Measurements from ENCODE around the gene HAUS1. TPM values are rescaled to one million over a fixed set of nuclear protein-coding genes. Genes with fewer than 3 reads are reported as not detected.

HAUS1 gene
- polyA plus RNA-seq, 1 donor from 2014 or later: 118 TPM

DNA sequence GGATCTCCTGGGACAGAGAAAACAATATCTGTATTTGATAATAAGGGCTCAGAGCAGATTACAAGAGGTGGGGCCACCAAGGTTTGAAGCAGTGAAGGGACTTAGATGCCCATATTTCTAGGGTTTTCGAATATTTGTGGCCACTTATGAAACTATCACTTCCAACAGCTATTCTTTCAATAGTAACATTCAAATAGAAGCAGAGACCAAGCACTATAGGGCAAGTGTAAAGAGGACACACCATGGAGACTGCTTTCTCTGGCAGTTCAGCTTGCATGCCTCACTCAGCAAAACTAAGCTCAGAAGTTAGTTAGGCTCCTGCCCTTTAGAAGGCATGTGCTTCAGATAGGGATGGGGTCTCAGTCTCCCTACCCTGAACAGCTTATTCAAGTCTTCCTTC lies 42.4 kb upstream of the HAUS1 start:
- Histone ChIP-seq H3K9me2 (ENCODE audit: insufficient read depth, low read length) (no peaks in the 10 kb centered on the region), H3K9me3 (ENCODE audit: low read length) (no peaks in the 10 kb centered on the region), H3K4me3 (ENCODE audit: low read length) (no peak overlapping the region), H3K36me3 (ENCODE audit: insufficient read depth, low read length) (no peaks in the 10 kb centered on the region), H3K9ac (ENCODE audit: low read length) (no peak overlapping the region), H3K4me2 (ENCODE audit: low read length) (no peak overlapping the region), H4K20me1 (ENCODE audit: insufficient read depth) (no peaks in the 10 kb centered on the region), H3K27ac (ENCODE audit: low read length) (no peak overlapping the region), H3F3A (ENCODE audit: insufficient read depth, low read length, poor library complexity, severe bottlenecking) (no peaks in the 10 kb centered on the region), H3K79me2 (replicated peaks; ENCODE audit: insufficient read depth, low read length) (no peaks in the 10 kb centered on the region), H2AFZ (ENCODE audit: low read depth, low read length) (no peak overlapping the region), H3K27me3 (ENCODE audit: insufficient read depth, low read depth, low read length) (no peaks in the 10 kb centered on the region)
- TF ChIP-seq EZH2 (IDR thresholded peaks at IDR 0.05; ENCODE audit: borderline replicate concordance, insufficient read depth, low read length, poor library complexity, severe bottlenecking) (no peak), MXI1 (conservative IDR thresholded peaks at IDR 0.05; ENCODE audit: poor library complexity, severe bottlenecking) (no peak), RAD21 (conservative IDR thresholded peaks at IDR 0.05) (no peak), EP300 (conservative IDR thresholded peaks at IDR 0.05; ENCODE audit: poor library complexity, severe bottlenecking) (no peak), SMC3 (conservative IDR thresholded peaks at IDR 0.05; ENCODE audit: poor library complexity) (no peak), POLR2AphosphoS5 (IDR thresholded peaks at IDR 0.05) (no peak), TAF1 (IDR thresholded peaks at IDR 0.05; ENCODE audit: low read depth) (no peak)
- TF ChIP-seq, protein P1, sequence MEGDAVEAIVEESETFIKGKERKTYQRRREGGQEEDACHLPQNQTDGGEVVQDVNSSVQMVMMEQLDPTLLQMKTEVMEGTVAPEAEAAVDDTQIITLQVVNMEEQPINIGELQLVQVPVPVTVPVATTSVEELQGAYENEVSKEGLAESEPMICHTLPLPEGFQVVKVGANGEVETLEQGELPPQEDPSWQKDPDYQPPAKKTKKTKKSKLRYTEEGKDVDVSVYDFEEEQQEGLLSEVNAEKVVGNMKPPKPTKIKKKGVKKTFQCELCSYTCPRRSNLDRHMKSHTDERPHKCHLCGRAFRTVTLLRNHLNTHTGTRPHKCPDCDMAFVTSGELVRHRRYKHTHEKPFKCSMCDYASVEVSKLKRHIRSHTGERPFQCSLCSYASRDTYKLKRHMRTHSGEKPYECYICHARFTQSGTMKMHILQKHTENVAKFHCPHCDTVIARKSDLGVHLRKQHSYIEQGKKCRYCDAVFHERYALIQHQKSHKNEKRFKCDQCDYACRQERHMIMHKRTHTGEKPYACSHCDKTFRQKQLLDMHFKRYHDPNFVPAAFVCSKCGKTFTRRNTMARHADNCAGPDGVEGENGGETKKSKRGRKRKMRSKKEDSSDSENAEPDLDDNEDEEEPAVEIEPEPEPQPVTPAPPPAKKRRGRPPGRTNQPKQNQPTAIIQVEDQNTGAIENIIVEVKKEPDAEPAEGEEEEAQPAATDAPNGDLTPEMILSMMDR (IDR thresholded peaks at IDR 0.05; ENCODE audit: poor library complexity, severe bottlenecking): no peak
- TF ChIP-seq, protein P2, sequence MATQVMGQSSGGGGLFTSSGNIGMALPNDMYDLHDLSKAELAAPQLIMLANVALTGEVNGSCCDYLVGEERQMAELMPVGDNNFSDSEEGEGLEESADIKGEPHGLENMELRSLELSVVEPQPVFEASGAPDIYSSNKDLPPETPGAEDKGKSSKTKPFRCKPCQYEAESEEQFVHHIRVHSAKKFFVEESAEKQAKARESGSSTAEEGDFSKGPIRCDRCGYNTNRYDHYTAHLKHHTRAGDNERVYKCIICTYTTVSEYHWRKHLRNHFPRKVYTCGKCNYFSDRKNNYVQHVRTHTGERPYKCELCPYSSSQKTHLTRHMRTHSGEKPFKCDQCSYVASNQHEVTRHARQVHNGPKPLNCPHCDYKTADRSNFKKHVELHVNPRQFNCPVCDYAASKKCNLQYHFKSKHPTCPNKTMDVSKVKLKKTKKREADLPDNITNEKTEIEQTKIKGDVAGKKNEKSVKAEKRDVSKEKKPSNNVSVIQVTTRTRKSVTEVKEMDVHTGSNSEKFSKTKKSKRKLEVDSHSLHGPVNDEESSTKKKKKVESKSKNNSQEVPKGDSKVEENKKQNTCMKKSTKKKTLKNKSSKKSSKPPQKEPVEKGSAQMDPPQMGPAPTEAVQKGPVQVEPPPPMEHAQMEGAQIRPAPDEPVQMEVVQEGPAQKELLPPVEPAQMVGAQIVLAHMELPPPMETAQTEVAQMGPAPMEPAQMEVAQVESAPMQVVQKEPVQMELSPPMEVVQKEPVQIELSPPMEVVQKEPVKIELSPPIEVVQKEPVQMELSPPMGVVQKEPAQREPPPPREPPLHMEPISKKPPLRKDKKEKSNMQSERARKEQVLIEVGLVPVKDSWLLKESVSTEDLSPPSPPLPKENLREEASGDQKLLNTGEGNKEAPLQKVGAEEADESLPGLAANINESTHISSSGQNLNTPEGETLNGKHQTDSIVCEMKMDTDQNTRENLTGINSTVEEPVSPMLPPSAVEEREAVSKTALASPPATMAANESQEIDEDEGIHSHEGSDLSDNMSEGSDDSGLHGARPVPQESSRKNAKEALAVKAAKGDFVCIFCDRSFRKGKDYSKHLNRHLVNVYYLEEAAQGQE (IDR thresholded peaks at IDR 0.05; ENCODE audit: borderline replicate concordance): no peak

- Histone ChIP-seq H3K9me3 (ENCODE audit: low read length) (no peaks in the 10 kb centered on the region), H3K36me3 (ENCODE audit: insufficient read depth, low read length) (no peaks in the 10 kb centered on the region), H3K27ac (ENCODE audit: low read length) (no peak overlapping the region), H3F3A (ENCODE audit: insufficient read depth, low read length, poor library complexity, severe bottlenecking) (no peaks in the 10 kb centered on the region), H4K20me1 (ENCODE audit: insufficient read depth) (no peaks in the 10 kb centered on the region), H3K79me2 (replicated peaks; ENCODE audit: insufficient read depth, low read length) (no peaks in the 10 kb centered on the region), H3K9me2 (ENCODE audit: insufficient read depth, low read length) (no peaks in the 10 kb centered on the region), H3K4me3 (ENCODE audit: low read length) (no peak overlapping the region), H3K27me3 (ENCODE audit: insufficient read depth, low read depth, low read length) (no peaks in the 10 kb centered on the region), H2AFZ (ENCODE audit: low read depth, low read length) (no peak overlapping the region), H3K4me2 (ENCODE audit: low read length) (no peak overlapping the region), H3K9ac (ENCODE audit: low read length) (no peak overlapping the region)
- TF ChIP-seq MXI1 (conservative IDR thresholded peaks at IDR 0.05; ENCODE audit: poor library complexity, severe bottlenecking) (no peak), SMC3 (conservative IDR thresholded peaks at IDR 0.05; ENCODE audit: poor library complexity) (no peak), TAF1 (IDR thresholded peaks at IDR 0.05; ENCODE audit: low read depth) (no peak), EP300 (conservative IDR thresholded peaks at IDR 0.05; ENCODE audit: poor library complexity, severe bottlenecking) (no peak), RAD21 (conservative IDR thresholded peaks at IDR 0.05) (no peak), EZH2 (IDR thresholded peaks at IDR 0.05; ENCODE audit: borderline replicate concordance, insufficient read depth, low read length, poor library complexity, severe bottlenecking) (no peak), POLR2AphosphoS5 (IDR thresholded peaks at IDR 0.05) (no peak)
- TF ChIP-seq, protein P2 (IDR thresholded peaks at IDR 0.05; ENCODE audit: borderline replicate concordance): no peak
- TF ChIP-seq, protein P1 (IDR thresholded peaks at IDR 0.05; ENCODE audit: poor library complexity, severe bottlenecking): no peak
These were observed 41.4 kb upstream of the HAUS1 start for GRCh38 chr18:46062781-46063180.
